SK-N-SH (cell line): ENCODE results near the gene EBF3. TPM values are rescaled to one million over a fixed set of nuclear protein-coding genes. Genes with fewer than 3 reads are reported as not detected.

Experiments used
- CTCF ChIA-PET: fragments of 300-600, 350-600 bp; formaldehyde crosslinking; extraction: SDS; loops from one replicate; lab custom pipeline; 2021; lab: Yijun Ruan, JAX
- POLR2A ChIA-PET: fragments of 350-600 bp; sonication (Branson Sonifier 250); formaldehyde crosslinking; extraction: SDS; loops from one replicate; lab custom pipeline; 2020; ENCODE audit warnings: antibody characterized with exemption, inconsistent platforms; lab: Yijun Ruan, JAX
- DNase-seq: peaks from one replicate; pipeline ENCODE4 v3.0.0; 2012
- H2AFZ ChIP-seq: fragments of 200-600 bp; sonication (generic); 2 replicates; pipeline ENCODE4 v1.8.1; 2016; ENCODE audit warnings: antibody characterized with exemption, mild to moderate bottlenecking, low read depth
- H3F3A ChIP-seq: fragments of 200-600 bp; sonication (generic); replicated peaks from 2 replicates; pipeline ENCODE3; 2016; ENCODE audit warnings: antibody characterized with exemption, mild to moderate bottlenecking; ENCODE audit not compliant: insufficient read depth
- H3K27ac ChIP-seq, 2 experiments: fragments of 200-500 bp in 1 of 2; fragments of 200-600 bp in 1 of 2; sonication (Bioruptor generic) in 1 of 2; sonication (generic), shearing (Covaris generic) in 1 of 2; 2 replicates each; pipeline versions ENCODE4 v1.5.1 to v1.6.1; 2014 to 2016; ENCODE audit warnings: low read depth in 2 of 2, inconsistent platforms in 1 of 2, low read length in 1 of 2, mild to moderate bottlenecking in 1 of 2, mixed read lengths in 1 of 2
- H3K27me3 ChIP-seq: fragments of 200-600 bp; sonication (generic), shearing (Covaris generic); 2 replicates; pipeline ENCODE4 v1.6.1; 2016; ENCODE audit warnings: mixed run types; ENCODE audit not compliant: insufficient read depth
- H3K36me3 ChIP-seq, 2 experiments: fragments of 200-500 bp in 1 of 2; fragments of 200-600 bp in 1 of 2; sonication (Bioruptor generic) in 1 of 2; sonication (generic) in 1 of 2; replicated peaks in 1 of 2; 2 replicates each; pipeline versions ENCODE3 to v1.5.1; 2014 to 2016; ENCODE audit warnings: low read length in 1 of 2, mild to moderate bottlenecking in 1 of 2; ENCODE audit not compliant: insufficient read depth in 2 of 2, control insufficient read depth in 1 of 2
- H3K4me1 ChIP-seq, 2 experiments: fragments of 200-500 bp in 1 of 2; fragments of 200-600 bp in 1 of 2; sonication (Bioruptor generic) in 1 of 2; sonication (generic), shearing (Covaris generic) in 1 of 2; 2 replicates each; pipeline versions ENCODE4 v1.5.1 to v1.6.1; 2014 to 2016; ENCODE audit warnings: low read depth in 1 of 2, low read length in 1 of 2, mixed run types in 1 of 2; ENCODE audit not compliant: insufficient read depth in 2 of 2, control insufficient read depth in 1 of 2
- H3K4me2 ChIP-seq: fragments of 200-600 bp; sonication (generic), shearing (Covaris generic); 2 replicates; pipeline ENCODE4 v1.6.1; 2017; ENCODE audit warnings: mixed run types
- H3K4me3 ChIP-seq, 2 experiments: fragments of 200-500 bp in 1 of 2; fragments of 200-600 bp in 1 of 2; sonication (Bioruptor generic) in 1 of 2; sonication (generic), shearing (Covaris generic) in 1 of 2; 2 replicates each; pipeline versions ENCODE4 v1.5.1 to v1.8.1; 2014 to 2016; ENCODE audit warnings: low read depth in 2 of 2, inconsistent platforms in 1 of 2, low read length in 1 of 2, mild to moderate bottlenecking in 1 of 2, mixed read lengths in 1 of 2, moderate library complexity in 1 of 2
- H3K79me2 ChIP-seq: fragments of 200-600 bp; sonication (generic); 2 replicates; pipeline ENCODE4 v1.8.1; 2017; ENCODE audit warnings: mild to moderate bottlenecking; ENCODE audit not compliant: insufficient read depth
- H3K9ac ChIP-seq: fragments of 200-600 bp; sonication (generic); 2 replicates; pipeline ENCODE4 v1.6.1; 2017; ENCODE audit warnings: mixed run types
- H3K9me2 ChIP-seq: fragments of 200-600 bp; sonication (generic); 2 replicates; pipeline ENCODE4 v1.6.1; 2017; ENCODE audit warnings: mixed run types
- H3K9me3 ChIP-seq: fragments of 200-600 bp; sonication (generic); 2 replicates; pipeline ENCODE4 v1.6.1; 2017; ENCODE audit warnings: mixed run types, mild to moderate bottlenecking, moderate library complexity
- H4K20me1 ChIP-seq: fragments of 200-600 bp; sonication (generic); 2 replicates; pipeline ENCODE4 v1.6.1; 2017; ENCODE audit warnings: mild to moderate bottlenecking, mixed run types; ENCODE audit not compliant: insufficient read depth
- CHD2 ChIP-seq: fragments of 150-350 bp; IDR thresholded peaks from 2 replicates; pipeline ENCODE4 v1.6.1; 2018; ENCODE audit warnings: low read length; ENCODE audit not compliant: partially characterized antibody
- ELF1 ChIP-seq: IDR thresholded peaks from 2 replicates; pipeline ENCODE4 v1.4.0; 2012
- EP300 ChIP-seq, 2 experiments: IDR thresholded peaks; 2 replicates each; pipeline versions ENCODE4 v1.4.0 to v1.6.1; 2012; ENCODE audit warnings: borderline replicate concordance in 1 of 2, low read depth in 1 of 2, low read length in 1 of 2
- EZH2phosphoT487 ChIP-seq: fragments of 200-600 bp; sonication (generic); IDR thresholded peaks from 2 replicates; pipeline ENCODE4 v1.6.1; 2017; ENCODE audit warnings: low read depth, mixed run types, mild to moderate bottlenecking, antibody characterized with exemption, moderate library complexity, borderline replicate concordance
- FOSL2 ChIP-seq: IDR thresholded peaks from 2 replicates; pipeline ENCODE4 v1.4.0; 2012; ENCODE audit warnings: low read depth, mild to moderate bottlenecking, moderate library complexity, borderline replicate concordance
- FOXJ3 ChIP-seq: sonication (generic); formaldehyde crosslinking; IDR thresholded peaks from 2 replicates; pipeline ENCODE4 v1.5.1; 2020; ENCODE audit warnings: mild to moderate bottlenecking, missing genetic modification reagents
- FOXM1 ChIP-seq: IDR thresholded peaks from 2 replicates; pipeline ENCODE4 v1.4.0; 2012; ENCODE audit warnings: low read depth, mild to moderate bottlenecking
- GABPA ChIP-seq: IDR thresholded peaks from 2 replicates; pipeline ENCODE4 v1.4.0; 2012; ENCODE audit warnings: low read depth, mild to moderate bottlenecking
- MXI1 ChIP-seq: IDR thresholded peaks from 2 replicates; pipeline ENCODE4 v1.6.1; 2012; ENCODE audit warnings: mild to moderate bottlenecking, low read depth, low read length, improper control_type of control experiment
- NFIC ChIP-seq: IDR thresholded peaks from 2 replicates; pipeline ENCODE4 v1.4.0; 2012; ENCODE audit warnings: borderline replicate concordance
- POLR2AphosphoS5 ChIP-seq: IDR thresholded peaks from 2 replicates; pipeline ENCODE4 v1.6.1; 2012; ENCODE audit warnings: low read depth, low read length
- RAD21 ChIP-seq: IDR thresholded peaks from 2 replicates; pipeline ENCODE4 v1.6.1; 2012; ENCODE audit warnings: mild to moderate bottlenecking, low read length
- REST ChIP-seq: IDR thresholded peaks from 2 replicates; pipeline ENCODE4 v1.6.1; 2012; ENCODE audit warnings: mild to moderate bottlenecking, low read depth, low read length, moderate library complexity
- RFX5 ChIP-seq: IDR thresholded peaks from 2 replicates; pipeline ENCODE4 v1.6.1; 2012; ENCODE audit warnings: mild to moderate bottlenecking, improper control_type of control experiment, low read length
- RXRA ChIP-seq: IDR thresholded peaks from 2 replicates; pipeline ENCODE4 v1.4.0; 2012; ENCODE audit warnings: low read depth, mild to moderate bottlenecking, borderline replicate concordance
- SMC3 ChIP-seq: IDR thresholded peaks from 2 replicates; pipeline ENCODE4 v1.6.1; 2012; ENCODE audit warnings: low read depth, low read length, improper control_type of control experiment
- TAF1 ChIP-seq: IDR thresholded peaks from 2 replicates; pipeline ENCODE4 v1.6.1; 2012; ENCODE audit warnings: low read depth, mild to moderate bottlenecking, low read length, moderate library complexity, borderline replicate concordance
- TEAD4 ChIP-seq: IDR thresholded peaks from 2 replicates; pipeline ENCODE4 v1.4.0; 2012; ENCODE audit warnings: mild to moderate bottlenecking, borderline replicate concordance; ENCODE audit not compliant: insufficient read depth
- YY1 ChIP-seq: IDR thresholded peaks from 2 replicates; pipeline ENCODE4 v1.4.0; 2012; ENCODE audit warnings: low read depth, mild to moderate bottlenecking
- WGBS: methylation state at CpG from one replicate; pipeline ENCODE4 v1.1.6; 2017; ENCODE audit warnings: low lambda C conversion rate; 5-methylcytosine and 5-hydroxymethylcytosine counted together
- polyA plus RNA-seq, 3 experiments: library from polyadenylated mRNA; depleted of rRNA; stranded (reverse); fragments of >200 nt; gene quantifications; 2 replicates each; pipeline ENCODE4 v1.2.3, GENCODE V29; 2012
- TF ChIP-seq, protein P1 (sequence below): fragments of 150-350 bp; IDR thresholded peaks from 2 replicates; pipeline ENCODE4 v1.6.1; 2016; ENCODE audit warnings: mild to moderate bottlenecking, low read depth, low read length
- TF ChIP-seq, protein P2 (sequence below): IDR thresholded peaks from 2 replicates; pipeline ENCODE4 v1.4.0; 2012; ENCODE audit warnings: low read depth

The EBF3 gene
- polyA plus RNA-seq, 1 of the 3 experiments (the other 2 are of a cell fraction) = not detected

DNA sequence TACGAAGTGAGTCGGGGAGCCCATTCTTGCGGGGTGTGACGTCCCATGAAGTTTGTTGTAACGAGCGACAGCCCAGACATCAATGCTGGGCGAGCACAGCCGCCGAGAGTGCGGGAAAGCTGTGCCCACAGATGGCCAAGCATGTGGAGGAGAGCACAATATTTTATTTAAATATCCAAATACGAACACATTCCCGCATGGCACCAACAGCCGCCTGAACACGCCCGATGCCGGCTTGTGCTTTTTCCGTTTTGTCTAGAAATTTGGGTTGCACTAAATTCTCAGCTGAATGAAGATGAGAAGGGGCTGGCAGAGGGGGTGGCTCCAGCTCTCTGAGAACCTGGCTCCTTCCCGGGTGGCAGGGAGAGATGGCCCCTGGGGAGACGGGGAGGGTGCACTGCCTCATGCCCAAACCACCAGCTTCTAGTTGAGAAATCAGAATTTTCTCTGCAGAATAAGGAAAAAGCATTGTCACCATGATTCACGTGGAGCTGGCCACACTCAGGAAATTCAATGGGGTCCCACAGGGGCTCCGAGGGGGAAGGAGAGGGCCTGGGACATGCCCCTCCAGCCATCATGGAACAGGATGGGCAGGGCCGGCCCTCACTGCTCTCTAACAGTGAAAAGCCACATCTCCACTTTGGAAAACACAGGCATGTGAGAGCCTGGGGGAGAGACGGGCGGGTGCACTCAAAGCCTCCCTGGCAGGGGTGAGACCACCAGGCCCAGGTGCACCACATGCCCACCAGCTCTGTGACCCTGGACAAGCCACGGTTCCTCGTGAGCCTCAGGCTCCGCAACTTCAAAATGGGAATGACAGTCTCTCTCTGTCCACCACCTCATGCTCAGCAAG, 48.3 kb downstream of the EBF3 start (continued):
- no peak for TF ChIP-seq FOSL2
- TF ChIP-seq TAF1 = no peak
- no peak for TF ChIP-seq NFIC
- no peak for TF ChIP-seq YY1
- no peak for TF ChIP-seq RFX5
- no peak for TF ChIP-seq ELF1

- H3K4me3 ChIP-seq = no peak overlapping the region
- no peaks in the 10 kb centered on the region for H3K9me2 ChIP-seq
- CTCF ChIA-PET = interaction anchor here (1.0 kb wide), 1 partner anchor 23 kb away, joined by 3 read pairs; no protein-coding TSS in a partner anchor
- DNase-seq = no peak
- 25% methylated on average over 2 of the region's 2 CpGs for WGBS
- no peak overlapping the region for H2AFZ ChIP-seq
- H4K20me1 ChIP-seq = no peaks in the 10 kb centered on the region
- H3K27ac ChIP-seq = no peak overlapping the region
- no peaks in the 10 kb centered on the region for H3K27me3 ChIP-seq
- TF ChIP-seq RAD21 = no peak
- TF ChIP-seq, protein P1, sequence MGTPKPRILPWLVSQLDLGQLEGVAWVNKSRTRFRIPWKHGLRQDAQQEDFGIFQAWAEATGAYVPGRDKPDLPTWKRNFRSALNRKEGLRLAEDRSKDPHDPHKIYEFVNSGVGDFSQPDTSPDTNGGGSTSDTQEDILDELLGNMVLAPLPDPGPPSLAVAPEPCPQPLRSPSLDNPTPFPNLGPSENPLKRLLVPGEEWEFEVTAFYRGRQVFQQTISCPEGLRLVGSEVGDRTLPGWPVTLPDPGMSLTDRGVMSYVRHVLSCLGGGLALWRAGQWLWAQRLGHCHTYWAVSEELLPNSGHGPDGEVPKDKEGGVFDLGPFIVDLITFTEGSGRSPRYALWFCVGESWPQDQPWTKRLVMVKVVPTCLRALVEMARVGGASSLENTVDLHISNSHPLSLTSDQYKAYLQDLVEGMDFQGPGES = no peak
- no peak for TF ChIP-seq REST
- TF ChIP-seq GABPA = no peak
- TF ChIP-seq ELF1 = no peak
- no peak for TF ChIP-seq NFIC
- TF ChIP-seq EP300 (IDR thresholded peaks at IDR 0.05; ENCODE audit: borderline replicate concordance in 1 of 2, low read depth in 1 of 2, low read length in 1 of 2) = no peak
- no peak for TF ChIP-seq SMC3
- TF ChIP-seq RXRA = no peak
- no peak for TF ChIP-seq TAF1
- TF ChIP-seq, protein P2, sequence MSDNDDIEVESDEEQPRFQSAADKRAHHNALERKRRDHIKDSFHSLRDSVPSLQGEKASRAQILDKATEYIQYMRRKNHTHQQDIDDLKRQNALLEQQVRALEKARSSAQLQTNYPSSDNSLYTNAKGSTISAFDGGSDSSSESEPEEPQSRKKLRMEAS = no peak
- TF ChIP-seq CHD2 = no peak
- no peak for TF ChIP-seq FOXM1
- TF ChIP-seq POLR2AphosphoS5 = no peak
- no peak for TF ChIP-seq EZH2phosphoT487
- TF ChIP-seq FOSL2 = no peak
- TF ChIP-seq MXI1 = no peak
- TF ChIP-seq TEAD4 = no peak
- no peak for TF ChIP-seq FOXJ3 (CRISPR knock-in tag)
- peaks cover 0 to 8% of the 10 kb centered on the region in 2 experiments; a peak in 2 of 4 replicates for H3K4me1 ChIP-seq
- no peak overlapping the region for H3K9ac ChIP-seq
- no peak overlapping the region for H3K4me2 ChIP-seq
- no peaks in the 10 kb centered on the region for H3K36me3 ChIP-seq
- POLR2A ChIA-PET = no interaction called here
- no peaks in the 10 kb centered on the region for H3K79me2 ChIP-seq
- no peaks in the 10 kb centered on the region for H3K9me3 ChIP-seq
- no peaks in the 10 kb centered on the region for H3F3A ChIP-seq
These were observed 49.1 kb downstream of the EBF3 start for GRCh38 chr10:129914960-129915359.
